GM04503 (cell line): ENCODE results near the gene ARHGAP1.

Experiments
- DNase-seq: peaks from one replicate; pipeline ENCODE4 v3.0.0-alpha.2; 2012; ENCODE audit warnings: low read depth

Gene ARHGAP1

DNA sequence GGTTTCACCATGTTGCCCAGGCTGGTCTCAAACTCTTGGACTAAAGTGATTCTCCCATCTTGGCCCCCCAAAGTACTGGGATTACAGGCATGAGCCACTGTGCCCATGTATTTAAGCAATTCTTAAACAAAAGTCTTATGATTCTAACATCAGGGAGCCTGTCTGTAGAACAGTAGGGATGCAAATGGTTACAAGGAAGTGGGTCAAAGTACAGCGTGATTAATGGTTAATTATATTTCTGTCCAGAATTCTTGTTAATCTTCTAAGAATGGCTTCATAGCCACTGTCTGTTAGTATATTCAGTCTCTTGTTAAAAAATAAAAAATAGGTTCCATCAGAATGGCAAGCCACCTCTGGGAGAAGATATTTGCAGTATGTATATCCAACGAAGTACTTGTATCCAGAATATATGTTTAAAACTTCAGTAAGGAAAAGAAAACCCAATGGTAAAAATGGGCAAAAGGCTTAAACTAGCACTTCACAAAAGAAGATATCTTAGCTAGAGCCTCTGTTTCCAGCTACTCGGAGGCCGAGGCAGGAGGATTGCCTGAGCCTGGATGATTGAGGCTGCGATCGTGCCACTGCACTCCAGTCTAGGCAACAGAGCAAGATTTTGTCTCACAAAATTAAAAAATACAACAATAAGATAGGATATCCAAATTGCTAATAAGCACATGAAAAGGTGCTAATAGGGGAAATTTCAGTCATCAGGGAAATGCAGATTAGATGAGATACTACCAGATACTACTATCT lies 60.2 kb downstream of the ARHGAP1 start:
- no peak for DNase-seq

DNA sequence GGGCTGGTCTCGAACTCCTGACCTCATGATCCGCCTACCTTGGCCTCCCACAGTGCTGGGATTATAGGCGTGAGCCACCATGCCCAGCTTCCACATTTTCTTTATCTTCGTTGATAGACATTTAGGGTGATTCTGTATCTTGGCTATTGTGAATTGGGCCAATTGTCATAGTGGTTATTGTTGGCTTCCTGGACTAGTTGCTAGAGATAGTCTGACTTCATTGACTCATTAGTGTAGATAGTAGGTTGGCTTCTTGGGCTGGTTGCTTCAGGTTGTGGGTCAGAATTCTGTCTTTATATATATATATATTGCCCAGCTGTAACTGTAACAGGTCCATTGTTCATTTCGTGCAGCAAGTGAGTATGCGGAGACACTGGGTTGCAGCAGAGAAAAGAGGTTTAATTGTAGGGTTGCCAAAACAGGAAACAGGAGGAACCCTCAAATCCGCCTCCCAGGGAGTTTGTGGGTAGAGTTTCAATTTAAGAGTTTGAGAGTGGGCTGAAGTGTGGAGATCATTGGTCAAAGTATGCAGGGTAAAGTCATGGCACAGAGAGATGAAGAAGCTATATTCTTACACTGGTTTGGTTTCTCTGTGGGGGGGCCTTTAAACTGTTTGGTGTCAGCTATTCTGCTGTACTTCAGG lies 61.1 kb downstream of the ARHGAP1 start:
- DNase-seq = no peak

DNA sequence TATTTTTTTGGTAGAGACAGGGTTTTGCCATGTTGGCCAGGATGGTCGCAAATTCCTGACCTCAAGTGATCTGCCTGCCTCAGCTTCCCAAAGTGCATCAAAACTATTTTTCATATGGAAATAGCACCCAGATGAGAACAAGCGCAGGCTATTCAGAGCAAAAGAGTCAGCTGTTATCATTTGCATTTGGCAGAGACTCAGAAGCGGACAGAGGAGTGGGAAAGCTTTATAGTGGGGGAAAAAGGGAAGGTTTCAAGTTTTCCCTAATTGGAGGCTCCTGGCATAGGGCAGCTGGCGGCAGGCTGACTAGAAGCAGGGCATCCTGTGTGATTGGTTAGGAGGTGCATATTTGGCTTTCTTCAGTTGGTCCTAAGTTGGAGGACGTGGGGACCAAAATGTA lies 62.9 kb downstream of the ARHGAP1 start:
- no peak for DNase-seq

DNA sequence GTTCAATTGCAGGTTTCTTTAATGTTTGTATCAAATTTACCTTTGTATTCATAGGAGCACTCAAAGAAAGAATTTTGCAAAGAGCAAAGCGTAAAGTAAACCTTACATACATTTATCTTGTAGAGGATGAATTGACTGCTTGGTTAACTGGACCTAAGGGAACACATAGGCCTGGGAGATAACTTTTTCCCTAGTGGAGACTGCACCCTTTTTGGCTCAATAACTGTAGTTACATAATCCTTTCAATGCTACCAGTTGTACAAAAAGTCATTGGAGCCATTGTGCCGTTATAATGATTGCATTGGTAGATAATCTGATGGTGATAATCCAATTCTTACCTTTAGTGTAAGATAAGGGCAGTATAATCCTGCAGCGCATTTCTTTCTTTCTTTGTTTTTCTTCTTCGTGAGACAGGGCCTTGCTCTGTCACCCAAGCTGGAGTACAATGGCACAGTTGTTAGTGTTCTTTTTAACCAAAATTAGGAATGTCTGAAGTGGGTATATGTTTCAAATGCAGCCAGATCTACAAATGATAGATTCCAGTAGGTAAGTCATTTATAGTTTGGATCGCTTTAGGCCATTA lies 64.8 kb downstream of the ARHGAP1 start:
- no peak for DNase-seq

DNA sequence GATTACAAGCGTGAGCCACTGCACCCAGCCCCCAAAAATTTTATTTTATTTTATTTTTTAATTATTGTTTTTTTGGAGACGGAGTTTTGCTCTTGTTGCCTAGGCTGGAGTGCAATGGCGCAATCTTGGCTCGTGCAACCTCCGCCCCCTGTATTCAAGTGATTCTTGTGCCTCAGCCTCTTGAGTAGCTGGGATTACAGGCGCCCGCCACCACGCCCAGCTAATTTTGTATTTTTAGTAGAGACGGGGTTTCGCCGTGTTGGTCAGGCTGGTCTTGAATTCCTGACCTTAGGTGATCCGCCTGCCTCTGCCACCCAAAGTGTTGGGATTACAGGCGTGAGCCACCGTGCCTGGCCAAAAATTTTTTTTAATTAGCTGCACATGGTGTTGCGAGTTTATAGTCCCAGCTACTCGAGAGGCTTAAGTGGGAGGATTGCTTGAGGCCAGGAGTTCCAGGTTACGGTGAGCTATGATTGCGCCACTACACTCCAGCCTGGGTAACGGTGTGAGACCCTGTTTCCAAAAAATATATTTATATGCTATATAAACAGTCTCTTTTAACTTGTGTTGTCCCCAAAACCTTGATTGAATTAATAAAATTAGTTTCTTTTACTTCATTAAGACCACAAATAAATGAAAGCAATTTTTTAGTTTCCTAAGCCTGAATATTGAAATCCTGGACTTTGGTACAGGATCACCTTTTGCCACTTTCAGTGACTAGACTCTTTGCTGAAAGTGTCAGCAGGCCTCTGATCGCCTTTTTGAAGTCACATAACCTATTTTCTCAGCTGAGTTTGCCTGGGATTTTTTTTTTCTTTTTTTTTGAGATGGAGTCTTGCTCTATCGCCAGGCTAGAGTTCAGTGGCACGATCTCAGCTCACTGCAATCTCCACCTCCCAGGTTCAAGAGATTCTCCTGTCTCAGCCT lies 66.9 kb downstream of the ARHGAP1 start:
- no peak for DNase-seq

DNA sequence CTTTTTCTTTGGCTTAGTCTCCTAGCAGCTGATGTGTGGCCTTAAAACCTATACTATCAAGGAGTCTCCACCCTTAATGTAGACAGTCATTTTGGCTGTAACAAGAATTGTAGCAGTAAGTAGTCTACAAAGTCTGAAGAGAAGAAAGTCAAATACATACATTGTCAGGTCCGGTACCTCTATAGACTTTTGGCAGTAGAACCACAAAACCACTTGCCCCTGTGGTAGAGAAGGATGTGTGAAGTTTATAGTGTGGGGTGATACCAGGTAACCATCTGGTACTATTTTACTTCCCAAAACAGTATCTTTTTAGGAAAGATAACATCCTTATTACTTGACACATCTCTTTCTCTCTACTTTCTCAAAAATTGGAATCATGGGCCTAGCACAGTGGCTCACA lies 67.9 kb downstream of the ARHGAP1 start:
- DNase-seq = no peak

DNA sequence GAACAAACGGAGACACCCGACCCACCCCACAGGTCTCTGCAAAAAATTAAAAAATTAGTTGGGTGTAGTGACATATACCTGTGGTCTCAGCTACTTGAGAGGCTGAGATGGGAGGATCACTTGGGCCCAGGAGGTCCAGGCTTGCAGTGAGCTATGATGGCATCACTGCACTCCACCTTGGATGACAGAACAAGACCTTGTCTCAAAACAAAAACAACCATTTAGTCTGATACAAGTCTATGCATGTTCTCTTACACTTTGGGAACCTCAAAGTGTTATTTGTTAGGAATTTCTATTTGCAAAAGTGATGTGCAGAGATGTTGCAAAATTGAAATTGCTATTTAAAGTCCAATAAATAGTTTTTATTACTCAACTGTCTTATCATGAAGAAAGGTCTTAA lies 68.7 kb downstream of the ARHGAP1 start:
- no peak for DNase-seq

DNA sequence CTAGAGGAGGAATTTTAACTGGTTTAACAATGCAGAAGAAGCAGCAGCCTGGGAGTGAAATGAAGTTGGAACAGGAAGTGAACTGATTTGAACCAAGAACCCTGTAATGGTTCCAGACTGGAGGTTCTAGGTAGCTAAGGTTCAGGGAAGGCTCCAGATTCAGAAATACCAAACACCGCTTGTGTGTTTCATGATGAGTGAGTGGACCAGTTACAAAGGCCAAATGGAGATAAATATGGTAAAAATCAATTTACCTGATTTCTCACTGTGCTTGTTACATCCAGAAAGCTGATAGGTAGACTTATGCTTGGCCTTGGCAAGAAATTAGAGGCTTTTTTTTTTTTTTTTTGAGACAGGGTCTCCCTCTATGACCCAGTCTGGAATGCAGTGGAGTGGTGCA lies 70.2 kb downstream of the ARHGAP1 start:
- DNase-seq = no peak

DNA sequence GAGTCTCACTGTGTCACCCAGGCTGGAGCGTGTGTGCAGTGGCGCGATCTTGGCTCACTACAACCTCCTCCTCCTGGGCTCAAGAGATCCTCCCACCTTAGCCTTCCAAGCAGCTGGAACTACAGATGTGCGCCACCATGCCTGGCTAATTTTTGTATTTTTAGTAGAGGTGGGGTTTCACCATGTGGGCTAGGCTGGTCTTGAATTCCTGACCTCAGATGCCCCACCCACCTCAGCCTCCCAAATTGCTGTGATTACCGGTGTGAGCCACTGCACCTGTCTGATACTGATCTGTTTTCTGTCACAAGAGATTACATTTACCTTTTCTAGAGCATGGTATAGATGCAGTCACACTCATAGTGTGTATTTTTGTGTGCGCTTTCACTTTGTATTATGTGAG lies 71.5 kb downstream of the ARHGAP1 start:
- no peak for DNase-seq
